ENCODE results near the gene TMEM18.

- no peak for TF ChIP-seq POLR2AphosphoS5 (IDR thresholded peaks at IDR 0.05; ENCODE audit: low read depth, low read length)
- TF ChIP-seq CTCF (IDR thresholded peaks at IDR 0.05): no peak
- TF ChIP-seq TCF7L2 (IDR thresholded peaks at IDR 0.05; ENCODE audit: low read depth, low read length): no peak
- TF ChIP-seq REST (IDR thresholded peaks at IDR 0.05; ENCODE audit: insufficient read depth in 1 of 2, low read depth in 2 of 2, low read length in 1 of 2): no peak
- TF ChIP-seq SIN3A (IDR thresholded peaks at IDR 0.05; ENCODE audit: borderline replicate concordance, insufficient read depth, low read depth, low read length): no peak
Measured at GRCh38 chr2:656676-657075, 20.5 kb downstream of the TMEM18 start.
